HS-5 (cell line): ENCODE results near the gene HNRNPH1.

Experiments used
- DNase-seq: peaks from one replicate; pipeline ENCODE4 v3.0.0-alpha.2; 2012; ENCODE audit warnings: low read depth

Gene HNRNPH1

DNA sequence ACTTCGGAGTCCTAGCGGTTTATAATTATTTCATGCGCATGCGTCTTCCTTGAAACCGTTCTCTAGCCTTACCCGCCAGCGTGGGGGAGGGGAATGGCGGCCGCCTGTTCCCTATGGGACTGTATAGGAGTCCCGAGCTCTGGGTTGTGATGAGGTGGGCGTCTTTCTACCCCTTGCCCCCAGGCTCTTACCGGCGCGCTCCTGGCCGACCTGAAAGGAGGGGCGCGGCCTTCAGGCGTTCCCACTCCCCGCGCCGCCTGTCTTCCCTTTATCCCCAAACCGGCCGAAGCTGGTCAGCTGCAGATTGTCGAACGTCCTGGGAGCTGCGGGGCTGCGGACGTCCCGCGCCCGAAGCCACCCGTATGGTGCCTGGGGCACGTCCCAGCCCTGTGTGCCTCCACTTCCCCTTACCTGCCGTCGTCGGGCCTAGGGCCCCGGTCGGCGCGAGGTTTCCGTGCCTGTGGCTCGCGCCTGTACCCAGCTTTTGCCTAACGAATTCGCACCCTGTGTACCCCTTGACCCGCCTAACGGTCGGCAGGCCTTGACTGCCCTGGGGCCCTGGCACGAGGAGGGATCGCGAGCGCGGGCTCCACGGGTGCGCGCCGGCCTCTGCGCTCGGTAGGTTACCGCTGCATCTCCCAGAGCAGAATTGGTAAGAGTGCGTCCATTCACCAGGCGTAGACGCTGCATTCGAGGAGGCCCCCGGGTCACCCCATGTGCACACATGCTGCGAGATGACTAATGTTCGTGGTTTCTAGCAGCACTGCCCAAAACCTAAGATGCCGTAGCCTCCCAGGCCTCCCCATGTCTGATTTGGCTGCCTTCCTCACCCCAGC lies 653 bp upstream of the HNRNPH1 start:
- peak; percentile 79 for DNase-seq

- DNase-seq: no peak
Observed at GRCh38 chr5:179621551-179622214, 1.8 kb downstream of the HNRNPH1 start.

- DNase-seq: no peak
Observed at GRCh38 chr5:179620703-179621350, 2.6 kb downstream of the HNRNPH1 start.

- DNase-seq: no peak
Observed at GRCh38 chr5:179620293-179620692, 3.2 kb downstream of the HNRNPH1 start.

DNA sequence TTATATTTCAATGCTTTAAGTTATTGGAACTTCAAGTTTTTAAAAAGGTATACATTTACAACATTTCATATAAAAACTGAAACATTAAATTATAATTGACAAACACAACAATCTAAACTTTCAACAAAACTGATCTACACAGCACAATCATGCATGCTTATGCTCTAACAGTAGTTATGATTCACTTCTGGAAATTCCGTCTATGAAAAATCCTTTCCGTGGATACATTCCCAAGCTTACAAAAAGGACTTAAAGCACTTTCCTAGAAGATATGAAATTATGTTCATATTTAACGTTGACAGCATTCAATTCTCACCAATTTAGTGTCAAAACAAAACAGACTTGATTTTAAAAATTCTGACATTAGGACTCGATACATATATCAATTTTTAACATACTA lies 3.7 kb downstream of the HNRNPH1 start:
- no peak for DNase-seq

DNA sequence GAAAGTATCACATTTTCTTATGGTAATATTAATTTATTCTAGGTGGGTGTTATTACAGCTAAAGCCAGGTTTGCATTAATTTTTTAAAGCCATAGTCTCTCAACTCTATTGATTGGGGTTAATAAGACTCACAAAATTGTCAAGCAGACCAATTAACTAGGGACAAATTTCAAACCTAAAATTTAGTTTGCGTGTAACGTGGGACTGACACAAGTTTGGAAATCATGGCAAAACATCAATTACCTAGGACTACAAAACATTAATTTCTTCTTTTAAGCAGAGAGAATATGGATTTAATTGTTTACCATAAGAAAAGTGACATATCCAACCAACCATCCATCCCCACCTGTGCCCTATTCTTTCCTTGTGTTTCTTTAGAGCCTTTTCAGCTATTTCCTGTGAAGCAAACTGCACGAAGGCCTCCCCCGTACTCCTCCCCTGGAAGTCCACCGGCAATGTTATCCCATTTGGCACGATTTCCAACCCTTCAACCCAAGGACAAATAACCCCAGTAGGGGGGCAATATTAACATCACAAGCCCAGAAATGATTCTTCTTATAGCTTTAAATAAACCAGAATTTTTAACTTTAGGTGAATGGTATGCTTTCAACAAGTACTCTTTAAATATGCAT lies 4.4 kb downstream of the HNRNPH1 start:
- no peak for DNase-seq

- no peak for DNase-seq
Observed at GRCh38 chr5:179617930-179618329, 5.5 kb downstream of the HNRNPH1 start.

DNA sequence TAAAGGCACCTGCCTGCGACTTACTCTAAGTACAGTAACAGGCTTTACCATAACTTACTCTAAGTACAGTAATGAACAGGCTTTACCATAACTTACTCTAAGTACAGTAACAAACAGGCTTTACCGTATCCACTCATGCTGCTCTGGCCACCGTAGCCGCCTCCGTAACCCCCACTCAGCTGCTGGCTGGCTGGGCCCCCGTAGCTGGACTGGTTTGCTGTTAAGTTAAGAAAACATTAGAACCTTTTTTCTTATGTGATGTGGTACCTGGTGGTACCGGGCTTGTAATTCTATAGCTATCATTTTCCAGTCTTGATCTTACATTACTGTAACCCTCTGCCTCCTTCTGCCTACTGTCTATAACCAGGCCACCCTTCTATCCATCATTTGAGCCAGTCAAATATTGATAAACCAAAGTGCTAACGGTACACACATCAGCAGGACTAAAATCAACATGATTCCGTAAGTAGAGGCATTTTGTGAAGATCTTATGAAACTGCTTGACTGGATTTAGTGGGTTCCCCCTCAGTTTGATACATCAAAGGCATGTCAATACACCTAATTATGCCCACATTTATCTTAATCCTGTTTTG lies 7.4 kb downstream of the HNRNPH1 start:
- no peak for DNase-seq

DNA sequence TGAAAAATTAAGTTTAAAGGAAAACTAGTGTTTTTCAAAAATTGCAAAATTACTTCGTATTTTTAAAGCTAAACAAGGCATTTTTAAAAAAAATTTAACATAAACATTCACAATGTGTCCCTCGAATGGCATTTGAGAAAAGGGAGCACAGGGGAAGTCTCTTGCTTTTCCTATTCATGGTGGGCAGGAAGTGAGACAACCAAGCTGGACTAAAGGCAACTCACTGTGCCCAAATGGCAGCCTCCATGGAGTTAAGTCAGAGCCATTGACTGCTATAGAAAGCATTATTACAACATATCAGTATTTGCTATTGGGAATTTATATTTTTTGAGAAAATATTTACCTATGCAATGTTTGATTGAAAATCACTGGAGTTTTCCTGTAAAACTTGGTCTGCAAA lies 8.3 kb downstream of the HNRNPH1 start:
- no peak for DNase-seq

GRCh38 chr5:179614745-179615144 lies 8.7 kb downstream of the HNRNPH1 start:
- DNase-seq: no peak

DNA sequence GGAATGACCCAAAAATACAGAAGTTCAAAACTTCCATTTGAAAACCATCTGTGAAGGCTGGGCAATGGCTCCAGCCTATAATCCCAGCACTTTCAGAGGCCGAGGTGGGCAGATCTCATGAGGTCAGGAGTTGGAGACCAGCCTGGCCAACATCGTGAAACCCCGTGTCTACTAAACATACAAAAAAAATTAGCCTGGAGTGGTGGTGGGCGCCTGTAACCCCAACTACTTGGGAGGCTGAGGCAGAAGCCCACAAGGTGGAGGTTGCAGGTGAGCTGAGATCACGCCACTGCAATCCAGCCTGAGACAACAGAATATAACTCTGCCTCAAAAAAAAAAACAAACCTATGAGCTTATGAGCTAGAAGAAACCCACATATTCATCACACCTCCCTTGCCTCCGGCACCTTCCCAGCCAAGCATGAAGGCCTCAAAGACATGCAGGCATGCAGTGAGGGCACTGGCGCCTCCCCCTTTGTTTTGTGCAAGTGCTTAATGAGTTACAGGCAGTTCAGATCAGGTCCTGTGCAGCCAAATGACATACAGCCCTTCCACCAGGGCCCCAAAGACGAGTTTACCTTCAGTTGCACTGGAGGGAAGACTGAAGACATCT lies 9.9 kb downstream of the HNRNPH1 start:
- no peak for DNase-seq

DNA sequence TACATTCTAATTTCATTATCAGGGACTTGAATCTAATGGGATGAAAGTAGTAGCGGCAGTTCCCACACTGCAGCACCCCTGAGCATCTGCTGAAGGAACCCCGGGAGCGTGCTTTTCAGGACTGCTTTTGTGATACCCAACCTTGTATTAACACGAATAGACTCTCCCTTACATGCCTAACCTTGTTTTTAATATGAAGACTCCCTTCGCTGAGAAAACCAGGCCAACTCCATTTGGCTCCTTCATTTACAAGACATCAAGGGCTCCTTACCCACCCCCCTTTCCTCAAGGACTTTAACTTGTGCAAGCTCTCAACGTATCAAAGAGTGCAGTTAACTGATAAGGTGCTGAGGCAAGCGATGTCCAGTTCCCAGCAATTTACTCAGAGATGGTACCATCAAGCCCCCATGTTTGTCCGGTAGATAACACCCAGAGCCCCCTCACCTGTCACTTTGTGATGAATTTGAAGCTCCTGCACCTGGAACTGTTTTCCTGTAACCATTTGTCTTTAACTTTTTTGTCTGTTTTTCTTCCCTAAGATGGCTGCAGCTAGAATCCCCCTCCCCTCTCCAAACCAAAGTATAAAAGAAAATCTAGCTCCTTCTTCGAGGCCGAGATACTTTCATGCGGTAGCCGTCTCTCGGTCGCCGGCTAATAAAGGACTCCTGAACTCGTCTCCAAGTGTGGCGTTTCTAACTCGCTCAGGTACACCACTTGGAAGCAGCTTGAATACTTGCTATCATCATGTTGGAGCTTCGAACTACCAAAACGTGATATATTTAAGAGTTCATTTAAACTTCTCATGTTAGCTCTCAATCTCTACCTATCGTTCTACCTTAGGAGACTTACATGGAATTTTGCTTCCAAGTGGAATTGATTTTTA lies 10.7 kb downstream of the HNRNPH1 start:
- DNase-seq: no peak

GRCh38 chr5:179610903-179611265 lies 12.6 kb downstream of the HNRNPH1 start:
- DNase-seq: no peak

DNA sequence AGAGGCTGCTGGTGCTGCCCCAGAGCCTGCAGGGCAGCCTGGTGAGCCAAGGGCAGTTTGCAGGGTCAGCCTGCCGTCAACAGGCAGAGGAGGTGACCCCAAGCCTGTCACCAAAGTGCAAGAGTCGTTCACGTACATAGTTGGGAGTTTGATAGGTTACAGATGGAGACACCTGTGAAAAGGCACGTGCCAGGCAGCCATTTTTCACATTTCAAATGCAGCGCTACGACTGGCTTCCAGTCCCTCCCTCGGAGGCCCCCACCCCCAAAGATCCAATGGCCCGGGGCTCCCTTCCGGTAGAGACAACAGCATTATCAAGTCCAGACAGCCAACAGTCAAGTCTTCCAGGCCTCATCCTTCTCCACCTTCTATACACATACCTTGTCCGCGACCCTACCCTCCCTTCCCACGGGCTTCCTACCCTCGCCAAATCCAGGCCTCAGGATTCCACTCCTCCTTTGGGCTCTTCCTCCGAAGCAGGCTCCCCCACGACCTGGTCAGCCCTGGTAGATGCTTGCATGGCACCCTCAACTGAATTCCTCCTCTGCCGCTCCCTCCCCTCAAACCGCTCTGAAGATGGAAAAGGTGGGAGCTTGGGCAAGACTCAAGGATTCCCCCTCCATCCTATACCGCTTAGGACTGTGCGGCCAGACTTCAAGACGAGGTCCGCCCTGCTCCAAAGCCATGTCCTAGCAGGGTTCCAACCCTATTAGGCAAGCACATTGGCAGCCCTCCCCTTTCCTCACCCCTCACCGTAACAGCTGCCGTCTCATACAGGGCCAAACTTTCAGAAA lies 13.2 kb downstream of the HNRNPH1 start:
- DNase-seq: no peak

DNA sequence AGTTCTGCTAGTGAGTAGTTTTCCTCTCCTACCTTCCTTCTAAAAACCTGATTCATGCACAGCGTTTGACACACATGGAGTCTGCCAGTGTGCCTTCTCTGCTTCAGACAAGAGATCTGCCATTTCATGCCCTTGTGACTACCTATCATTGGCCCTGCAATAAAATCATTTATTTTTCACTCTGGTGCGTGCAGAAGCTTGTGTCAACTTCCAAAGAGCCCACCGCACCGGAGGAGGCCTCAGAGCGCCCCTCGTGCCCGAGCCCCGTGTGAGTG lies 13.7 kb downstream of the HNRNPH1 start:
- DNase-seq: no peak

DNA sequence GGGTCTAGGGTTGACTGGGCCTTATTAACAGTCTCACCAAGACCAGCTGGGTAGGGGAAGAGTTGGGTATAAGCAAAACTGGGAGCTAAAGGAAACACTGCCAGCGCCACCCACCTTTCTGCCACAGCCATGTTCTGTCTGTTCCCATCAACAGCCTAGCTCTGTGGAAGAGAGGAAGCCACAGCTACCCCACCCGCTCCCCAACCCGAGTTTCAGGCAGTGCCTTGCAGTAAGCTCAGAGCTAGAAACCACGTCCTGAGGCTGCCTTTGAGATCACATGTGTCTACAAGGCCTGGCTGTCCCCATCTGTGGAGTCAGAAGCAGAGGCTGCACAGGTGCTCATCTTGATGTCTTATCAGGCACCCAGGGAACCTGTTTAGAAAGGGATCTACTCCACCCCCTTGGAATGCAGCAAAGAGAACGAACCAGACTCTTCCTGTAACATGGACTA lies 15.3 kb downstream of the HNRNPH1 start:
- DNase-seq: no peak

- DNase-seq: no peak
Observed at GRCh38 chr5:179607160-179607931, 16.1 kb downstream of the HNRNPH1 start.

- no peak for DNase-seq
Observed at GRCh38 chr5:179606910-179607159, 16.6 kb downstream of the HNRNPH1 start.

GRCh38 chr5:179606071-179606909 lies 17.2 kb downstream of the HNRNPH1 start:
- no peak for DNase-seq
